Karpas-422 (cell line): ENCODE data around the gene SPRR2G. TPM values are rescaled to one million over a fixed set of nuclear protein-coding genes. Genes with fewer than 3 reads are reported as not detected.

Experiments used
- DNase-seq: peaks from one replicate; pipeline ENCODE4 v3.0.0-alpha.2; 2015
- H2AFZ ChIP-seq: fragments of 200-600 bp; sonication (generic); 2 replicates; pipeline ENCODE4 v1.6.1; 2014; ENCODE audit warnings: antibody characterized with exemption, low read length, mixed read lengths
- H3K27ac ChIP-seq: fragments of 200-600 bp; sonication (generic); 2 replicates; pipeline ENCODE4 v1.5.1; 2014; ENCODE audit warnings: mild to moderate bottlenecking, low read length, moderate library complexity
- H3K27me3 ChIP-seq: fragments of 200-600 bp; sonication (generic); 2 replicates; pipeline ENCODE4 v1.6.1; 2014; ENCODE audit warnings: low read length, mixed read lengths
- H3K36me3 ChIP-seq: fragments of 200-600 bp; sonication (generic); 2 replicates; pipeline ENCODE4 v1.6.1; 2014; ENCODE audit warnings: low read length, mixed read lengths; ENCODE audit not compliant: insufficient read depth
- H3K4me1 ChIP-seq: fragments of 200-600 bp; sonication (generic); 2 replicates; pipeline ENCODE4 v1.6.1; 2014; ENCODE audit warnings: mild to moderate bottlenecking, low read length, mixed read lengths
- H3K4me2 ChIP-seq: fragments of 200-600 bp; sonication (generic); 2 replicates; pipeline ENCODE4 v1.6.1; 2014; ENCODE audit warnings: low read length, low read depth, mild to moderate bottlenecking; ENCODE audit not compliant: poor library complexity, severe bottlenecking
- H3K4me3 ChIP-seq: fragments of 200-600 bp; sonication (generic); 2 replicates; pipeline ENCODE4 v1.5.1; 2014; ENCODE audit warnings: mild to moderate bottlenecking, antibody characterized with exemption, low read length, mixed read lengths
- H3K79me2 ChIP-seq: fragments of 200-600 bp; sonication (generic); 2 replicates; pipeline ENCODE4 v1.6.1; 2014; ENCODE audit warnings: mild to moderate bottlenecking, low read length, mixed read lengths
- H3K9ac ChIP-seq: fragments of 200-600 bp; sonication (generic); 2 replicates; pipeline ENCODE4 v1.6.0; 2014; ENCODE audit warnings: low read length
- H3K9me2 ChIP-seq: fragments of 200-600 bp; sonication (generic), shearing (Covaris generic); replicated peaks from 2 replicates; pipeline ENCODE4 v1.6.0; 2014; ENCODE audit warnings: mild to moderate bottlenecking, low read length, moderate library complexity; ENCODE audit not compliant: insufficient read depth
- H3K9me3 ChIP-seq: fragments of 300-700, 200-600 bp; sonication (generic); 2 replicates; pipeline ENCODE4 v1.6.1; 2014; ENCODE audit warnings: low read length, mixed read lengths
- H4K20me1 ChIP-seq: fragments of 200-600 bp; sonication (generic); 2 replicates; pipeline ENCODE4 v1.6.1; 2014; ENCODE audit warnings: mild to moderate bottlenecking, antibody characterized with exemption, low read length, low read depth; ENCODE audit not compliant: insufficient read depth
- small RNA-seq: library from RNA; depleted of rRNA; stranded (forward); fragments of <200 nt; gene quantifications from one replicate; pipeline ENCODE3, GENCODE V24; 2014
- total RNA-seq: library from RNA; depleted of rRNA; stranded (reverse); fragments of >200 nt; shearing (Covaris generic); gene quantifications from 2 replicates; pipeline ENCODE4 v1.2.3, GENCODE V29; 2014; ENCODE audit warnings: low replicate concordance; rRNA removed

Gene SPRR2G
- total RNA-seq, 1 experiment from 2014 or later = not detected

- no peaks in the 10 kb centered on the region for H3K9me2 ChIP-seq
- H3K27ac ChIP-seq = no peak overlapping the region
- H3K36me3 ChIP-seq = no peaks in the 10 kb centered on the region
- no peak for DNase-seq
- H4K20me1 ChIP-seq = no peaks in the 10 kb centered on the region
- no peak overlapping the region for H2AFZ ChIP-seq
- no peaks in the 10 kb centered on the region for H3K9me3 ChIP-seq
- H3K4me2 ChIP-seq = no peak overlapping the region
- no peaks in the 10 kb centered on the region for H3K4me1 ChIP-seq
- no peaks in the 10 kb centered on the region for H3K27me3 ChIP-seq
- H3K79me2 ChIP-seq = no peaks in the 10 kb centered on the region
- no peak overlapping the region for H3K9ac ChIP-seq
- no peak overlapping the region for H3K4me3 ChIP-seq
Measured at GRCh38 chr1:153100245-153100644, 50.4 kb downstream of the SPRR2G start.

Small RNA genes lying within 50 kb of the gene (small RNA-seq; reads per million reads assigned to genes)
- not detected for gene SPRR2C

Other genes starting within 250 kb of the SPRR2G start
- gene IVL, start 242.3 kb downstream of the SPRR2G start, total RNA-seq = not detected in 2 replicates
- not detected in 2 replicates for gene SPRR5, start 203.7 kb downstream of the SPRR2G start, total RNA-seq
- gene SPRR4, start 180.2 kb downstream of the SPRR2G start, total RNA-seq = not detected in 2 replicates
- gene SPRR1A, start 166.8 kb downstream of the SPRR2G start, total RNA-seq = not detected in 2 replicates
- gene SPRR3, start 149.1 kb downstream of the SPRR2G start, total RNA-seq = not detected in 2 replicates
- not detected in 2 replicates for gene SPRR1B, start 119.7 kb downstream of the SPRR2G start, total RNA-seq
- gene SPRR2D, start 109.8 kb downstream of the SPRR2G start, total RNA-seq = not detected in 2 replicates
- not detected in 2 replicates for gene SPRR2A, start 93.4 kb downstream of the SPRR2G start, total RNA-seq
- not detected in 2 replicates for gene SPRR2B, start 79.3 kb downstream of the SPRR2G start, total RNA-seq
- gene SPRR2E, start 56.4 kb downstream of the SPRR2G start, total RNA-seq = not detected in 2 replicates
- not detected in 2 replicates for gene SPRR2F, start 37.4 kb downstream of the SPRR2G start, total RNA-seq
- gene LELP1, start 52.5 kb upstream of the SPRR2G start, total RNA-seq = not detected in 2 replicates
- not detected in 2 replicates for gene PRR9, start 66.7 kb upstream of the SPRR2G start, total RNA-seq
- not detected in 2 replicates for gene LORICRIN, start 108.8 kb upstream of the SPRR2G start, total RNA-seq
- not detected in 2 replicates for gene PGLYRP3, start 162.1 kb upstream of the SPRR2G start, total RNA-seq
- gene PGLYRP4, start 198.0 kb upstream of the SPRR2G start, total RNA-seq = not detected in 2 replicates
- not detected in 2 replicates for gene S100A9, start 207.0 kb upstream of the SPRR2G start, total RNA-seq
- not detected in 2 replicates for gene S100A12, start 224.7 kb upstream of the SPRR2G start, total RNA-seq
- not detected in 2 replicates for gene S100A8, start 240.2 kb upstream of the SPRR2G start, total RNA-seq